ENCODE data around the gene KAT6B.
"Not testable (repeated sequence)": the region's sequence is repeated elsewhere in the genome, so short reads cannot be mapped to it uniquely, and the experiment has no call there.

KAT6B gene

DNA sequence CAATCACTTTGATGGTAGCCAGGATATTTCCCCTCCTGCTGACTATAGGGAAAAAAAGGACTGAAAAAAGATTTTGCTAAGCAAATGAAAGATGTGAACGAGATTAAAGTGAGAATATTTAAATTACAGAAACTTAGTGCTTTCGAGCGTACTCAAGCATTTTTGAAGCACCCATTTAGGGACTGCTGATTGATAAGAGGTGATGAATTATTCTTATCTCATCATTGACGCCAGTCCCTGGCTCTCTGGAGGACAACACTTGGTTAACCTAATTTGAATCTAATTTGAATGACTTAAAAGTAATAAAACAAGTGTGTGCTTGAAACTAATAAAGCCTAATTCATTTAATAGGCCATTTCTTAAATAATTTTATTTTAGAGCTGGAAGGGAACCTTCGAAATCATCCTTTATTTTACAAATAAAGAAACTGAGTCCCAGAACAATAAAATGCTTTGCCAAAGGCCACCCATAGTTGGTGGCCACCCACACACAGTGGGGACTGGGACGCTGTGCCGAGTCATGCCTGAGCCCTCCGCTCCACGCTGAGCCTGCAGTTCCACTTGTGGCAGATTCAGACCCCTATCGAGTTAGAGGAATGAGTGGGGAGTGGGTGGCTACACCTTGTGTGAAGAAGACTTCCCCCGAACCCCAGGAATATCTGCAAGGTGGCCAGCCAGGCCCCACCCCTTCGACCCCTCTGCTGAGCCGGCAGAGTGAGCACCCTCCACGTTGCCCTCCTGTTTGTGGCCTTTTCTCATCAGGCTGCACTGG is 223.9 kb downstream of the KAT6B start:
- H3K4me1 ChIP-seq: peaks cover 54% of the 10 kb centered on the region
- peak overlapping the region; percentile 18 for H2AFZ ChIP-seq
- no peaks in the 10 kb centered on the region for H3K79me2 ChIP-seq
- no peaks in the 10 kb centered on the region for H3K27me3 ChIP-seq (ENCODE audit: control insufficient read depth, insufficient read depth, low read length)
- peak overlapping the region; percentile 98 for H3K27ac ChIP-seq
- H3K9me3 ChIP-seq (ENCODE audit: control insufficient read depth, low read length): no peaks in the 10 kb centered on the region
- H3K4me3 ChIP-seq (ENCODE audit: low read depth, low read length): no peak overlapping the region
- no peaks in the 10 kb centered on the region for H3K36me3 ChIP-seq (ENCODE audit: control insufficient read depth, insufficient read depth, low read length)
- no peak overlapping the region for H3K9ac ChIP-seq
- peak overlapping the region; percentile 39 for H3K4me2 ChIP-seq (ENCODE audit: low read length)
- TF ChIP-seq, protein P1, sequence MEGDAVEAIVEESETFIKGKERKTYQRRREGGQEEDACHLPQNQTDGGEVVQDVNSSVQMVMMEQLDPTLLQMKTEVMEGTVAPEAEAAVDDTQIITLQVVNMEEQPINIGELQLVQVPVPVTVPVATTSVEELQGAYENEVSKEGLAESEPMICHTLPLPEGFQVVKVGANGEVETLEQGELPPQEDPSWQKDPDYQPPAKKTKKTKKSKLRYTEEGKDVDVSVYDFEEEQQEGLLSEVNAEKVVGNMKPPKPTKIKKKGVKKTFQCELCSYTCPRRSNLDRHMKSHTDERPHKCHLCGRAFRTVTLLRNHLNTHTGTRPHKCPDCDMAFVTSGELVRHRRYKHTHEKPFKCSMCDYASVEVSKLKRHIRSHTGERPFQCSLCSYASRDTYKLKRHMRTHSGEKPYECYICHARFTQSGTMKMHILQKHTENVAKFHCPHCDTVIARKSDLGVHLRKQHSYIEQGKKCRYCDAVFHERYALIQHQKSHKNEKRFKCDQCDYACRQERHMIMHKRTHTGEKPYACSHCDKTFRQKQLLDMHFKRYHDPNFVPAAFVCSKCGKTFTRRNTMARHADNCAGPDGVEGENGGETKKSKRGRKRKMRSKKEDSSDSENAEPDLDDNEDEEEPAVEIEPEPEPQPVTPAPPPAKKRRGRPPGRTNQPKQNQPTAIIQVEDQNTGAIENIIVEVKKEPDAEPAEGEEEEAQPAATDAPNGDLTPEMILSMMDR (IDR thresholded peaks at IDR 0.05): no peak

DNA sequence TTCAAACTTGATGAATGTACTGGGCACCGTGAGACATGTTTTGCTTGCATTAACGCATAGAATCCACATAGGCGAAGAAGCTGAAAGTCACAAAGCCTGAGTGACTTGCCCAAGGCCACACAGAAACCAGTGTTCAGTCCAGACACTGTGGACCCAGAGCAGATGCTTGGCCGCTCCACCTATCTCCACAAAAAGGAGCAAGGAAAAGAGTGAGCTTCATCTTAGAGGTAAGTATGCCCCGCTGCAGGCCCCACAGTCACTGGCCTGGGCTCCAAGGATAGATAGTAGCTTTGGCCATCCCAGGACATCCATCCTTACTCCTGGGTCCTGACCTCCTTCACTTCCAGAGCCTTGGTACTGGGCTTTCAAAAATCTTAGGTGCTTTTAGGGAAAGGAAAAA is 224.9 kb downstream of the KAT6B start:
- H3K27me3 ChIP-seq (ENCODE audit: control insufficient read depth, insufficient read depth, low read length): no peaks in the 10 kb centered on the region
- no peaks in the 10 kb centered on the region for H3K36me3 ChIP-seq (ENCODE audit: control insufficient read depth, insufficient read depth, low read length)
- peak overlapping the region; percentile 98 for H3K27ac ChIP-seq
- H3K4me1 ChIP-seq: peaks cover 48% of the 10 kb centered on the region
- TF ChIP-seq, protein P1 (IDR thresholded peaks at IDR 0.05): no peak
- no peaks in the 10 kb centered on the region for H3K9me3 ChIP-seq (ENCODE audit: control insufficient read depth, low read length)
- H3K4me3 ChIP-seq (ENCODE audit: low read depth, low read length): no peak overlapping the region
- H3K79me2 ChIP-seq: no peaks in the 10 kb centered on the region
- peak overlapping the region; percentile 39 for H3K4me2 ChIP-seq (ENCODE audit: low read length)
- H2AFZ ChIP-seq: peak overlapping the region; percentile 18
- H3K9ac ChIP-seq: no peak overlapping the region

DNA sequence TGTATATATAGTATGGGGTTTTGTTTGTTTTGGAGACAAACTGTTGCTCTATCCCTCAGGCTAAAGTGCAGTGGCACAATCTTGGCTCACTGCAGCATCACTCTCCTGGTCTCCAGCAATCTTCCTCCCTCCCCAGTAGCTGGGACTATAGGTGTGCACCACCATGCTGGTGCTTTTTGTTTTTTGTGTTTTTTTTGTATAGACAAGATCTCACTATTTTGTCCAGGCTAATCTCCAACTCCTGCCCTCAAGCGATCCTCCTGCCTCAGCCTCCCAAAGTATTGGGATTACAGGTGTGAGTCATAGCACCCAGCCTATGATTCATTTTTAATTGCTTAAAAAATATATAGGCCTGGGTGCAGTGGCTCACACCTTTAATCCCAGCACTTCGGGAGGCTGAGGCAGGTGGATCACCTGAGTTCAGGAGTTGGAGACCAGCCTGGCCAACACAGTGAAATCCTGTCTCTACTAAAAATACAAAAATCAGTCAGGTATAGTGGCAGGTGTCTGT is 229.6 kb downstream of the KAT6B start:
- H3K4me1 ChIP-seq: peaks cover 15% of the 10 kb centered on the region
- H3K9me3 ChIP-seq (ENCODE audit: control insufficient read depth, low read length); H3K9ac ChIP-seq; H3K27me3 ChIP-seq (ENCODE audit: control insufficient read depth, insufficient read depth, low read length); H3K79me2 ChIP-seq; H2AFZ ChIP-seq; H3K4me3 ChIP-seq (ENCODE audit: low read depth, low read length); H3K27ac ChIP-seq; H3K4me2 ChIP-seq (ENCODE audit: low read length); H3K36me3 ChIP-seq (ENCODE audit: control insufficient read depth, insufficient read depth, low read length): not testable (repeated sequence)

DNA sequence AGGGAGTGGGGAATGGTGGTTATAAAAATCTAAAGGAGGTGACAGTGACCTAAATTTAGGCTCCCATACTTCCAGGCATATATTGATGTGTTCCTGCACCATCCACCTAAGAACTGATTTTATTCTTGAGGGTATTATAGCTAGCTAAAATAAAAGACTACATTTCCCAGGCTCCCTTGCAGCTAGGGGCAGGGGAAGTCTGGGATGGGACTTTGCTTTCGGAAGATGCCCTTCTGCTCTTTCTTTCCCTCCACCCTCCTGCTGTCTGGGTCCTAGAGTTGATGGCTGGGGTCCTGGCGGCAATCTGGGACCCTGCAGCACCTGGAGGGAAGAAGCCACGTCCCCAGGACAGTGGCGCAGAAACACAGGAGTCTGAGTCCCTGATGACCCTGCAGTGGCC is 231.3 kb downstream of the KAT6B start:
- Histone ChIP-seq H3K4me2 (ENCODE audit: low read length) (no peak overlapping the region), H3K9ac (no peak overlapping the region), H3K4me1 (peaks cover 5% of the 10 kb centered on the region), H3K9me3 (ENCODE audit: control insufficient read depth, low read length) (no peaks in the 10 kb centered on the region), H3K4me3 (ENCODE audit: low read depth, low read length) (no peak overlapping the region), H3K27me3 (ENCODE audit: control insufficient read depth, insufficient read depth, low read length) (no peaks in the 10 kb centered on the region), H3K27ac (no peak overlapping the region), H2AFZ (no peak overlapping the region), H3K79me2 (no peaks in the 10 kb centered on the region), H3K36me3 (ENCODE audit: control insufficient read depth, insufficient read depth, low read length) (no peaks in the 10 kb centered on the region)
- TF ChIP-seq, protein P1 (IDR thresholded peaks at IDR 0.05): no peak

DNA sequence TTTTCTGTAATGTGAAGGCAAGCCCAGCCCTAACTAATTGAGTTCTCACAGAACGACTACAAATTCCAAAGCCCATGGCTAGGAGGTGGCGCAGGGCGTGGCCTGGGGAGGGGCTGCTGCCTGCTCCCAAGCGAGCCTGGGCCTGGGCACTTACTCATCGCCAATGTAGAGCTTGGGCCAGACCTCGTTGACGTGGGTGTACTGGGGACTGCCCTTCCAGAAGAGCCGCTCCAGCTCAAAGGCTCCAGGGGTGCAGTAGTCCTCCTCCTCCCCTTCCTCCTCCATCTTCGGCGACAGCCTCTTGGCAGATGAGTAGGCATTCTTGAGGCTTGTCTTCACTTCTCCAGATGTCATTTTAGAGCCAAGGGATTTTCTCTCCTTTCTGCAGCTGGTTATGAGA is 231.8 kb downstream of the KAT6B start:
- no peak overlapping the region for H3K27ac ChIP-seq
- H3K4me2 ChIP-seq (ENCODE audit: low read length): no peak overlapping the region
- H3K27me3 ChIP-seq (ENCODE audit: control insufficient read depth, insufficient read depth, low read length): no peaks in the 10 kb centered on the region
- H3K79me2 ChIP-seq: no peaks in the 10 kb centered on the region
- H3K36me3 ChIP-seq (ENCODE audit: control insufficient read depth, insufficient read depth, low read length): no peaks in the 10 kb centered on the region
- H3K4me1 ChIP-seq: peaks cover 5% of the 10 kb centered on the region
- no peaks in the 10 kb centered on the region for H3K9me3 ChIP-seq (ENCODE audit: control insufficient read depth, low read length)
- no peak overlapping the region for H3K4me3 ChIP-seq (ENCODE audit: low read depth, low read length)
- no peak overlapping the region for H3K9ac ChIP-seq
- no peak overlapping the region for H2AFZ ChIP-seq
- TF ChIP-seq, protein P1 (IDR thresholded peaks at IDR 0.05): no peak

Data from parathyroid adenoma (tissue), 2 donors.